MM.1S (cell line): ENCODE data around the gene KCNMA1.

Experiments
- DNase-seq: peaks from one replicate; pipeline ENCODE4 v3.0.0-alpha.2; 2015
- H2AFZ ChIP-seq: fragments of 300-600 bp; sonication (generic); 2 replicates; pipeline ENCODE4 v1.6.0; 2016; ENCODE audit warnings: antibody characterized with exemption, low read length
- H3F3A ChIP-seq: fragments of 300-600 bp; sonication (generic); 2 replicates; pipeline ENCODE4 v1.6.1; 2016; ENCODE audit warnings: mild to moderate bottlenecking, antibody characterized with exemption, low read length, moderate library complexity, mixed read lengths; ENCODE audit not compliant: insufficient read depth
- H3K27ac ChIP-seq: fragments of 300-600 bp; sonication (generic); 2 replicates; pipeline ENCODE4 v1.5.1; 2016; ENCODE audit warnings: mild to moderate bottlenecking, low read length
- H3K27me3 ChIP-seq: fragments of 300-600 bp; sonication (generic); replicated peaks from 2 replicates; pipeline ENCODE4 v1.6.0; 2016; ENCODE audit warnings: low read length; ENCODE audit not compliant: insufficient read depth
- H3K36me3 ChIP-seq: fragments of 300-600 bp; sonication (generic); replicated peaks from 2 replicates; pipeline ENCODE4 v1.6.1; 2016; ENCODE audit warnings: mild to moderate bottlenecking, low read length, mixed read lengths; ENCODE audit not compliant: insufficient read depth
- H3K4me1 ChIP-seq: fragments of 300-600 bp; sonication (generic); 2 replicates; pipeline ENCODE4 v1.6.1; 2016; ENCODE audit warnings: low read length, mixed read lengths
- H3K4me2 ChIP-seq: fragments of 300-600 bp; sonication (generic); 2 replicates; pipeline ENCODE4 v1.6.0; 2016; ENCODE audit warnings: low read depth, low read length
- H3K4me3 ChIP-seq: fragments of 300-600 bp; sonication (generic); 2 replicates; pipeline ENCODE4 v1.5.1; 2016; ENCODE audit warnings: low read length, mixed read lengths
- H3K79me2 ChIP-seq: fragments of 300-600 bp; sonication (generic); 2 replicates; pipeline ENCODE4 v1.6.1; 2016; ENCODE audit warnings: mixed run types, low read length, mixed read lengths
- H3K9ac ChIP-seq: fragments of 300-600 bp; sonication (generic); 2 replicates; pipeline ENCODE4 v1.6.1; 2016; ENCODE audit warnings: low read length, mixed read lengths
- H3K9me2 ChIP-seq: fragments of 300-600 bp; sonication (generic); replicated peaks from 2 replicates; pipeline ENCODE4 v1.6.1; 2016; ENCODE audit warnings: mild to moderate bottlenecking, low read length, mixed read lengths; ENCODE audit not compliant: insufficient read depth
- H3K9me3 ChIP-seq: fragments of 300-600 bp; sonication (generic); replicated peaks from 2 replicates; pipeline ENCODE4 v1.6.1; 2016; ENCODE audit warnings: mild to moderate bottlenecking, low read length, mixed read lengths; ENCODE audit not compliant: insufficient read depth
- H4K20me1 ChIP-seq: fragments of 300-600 bp; sonication (generic); 2 replicates; pipeline ENCODE4 v1.6.1; 2016; ENCODE audit warnings: mild to moderate bottlenecking, low read length, moderate library complexity, mixed read lengths; ENCODE audit not compliant: insufficient read depth
- CTCF ChIP-seq: fragments of 300-600 bp; sonication (generic); IDR thresholded peaks from 2 replicates; pipeline ENCODE4 v1.5.1; 2016; ENCODE audit warnings: antibody characterized with exemption, low read length, mixed read lengths
- EZH2 ChIP-seq: fragments of 300-600 bp; sonication (generic); optimal IDR thresholded peaks from 2 replicates; pipeline ENCODE3; 2017; ENCODE audit warnings: low read depth, mild to moderate bottlenecking, antibody characterized with exemption, low read length, mixed read lengths
- EZH2phosphoT487 ChIP-seq: fragments of 300-600 bp; sonication (generic); IDR thresholded peaks from 2 replicates; pipeline ENCODE4 v1.6.1; 2018; ENCODE audit warnings: antibody characterized with exemption, low read length

Gene KCNMA1

DNA sequence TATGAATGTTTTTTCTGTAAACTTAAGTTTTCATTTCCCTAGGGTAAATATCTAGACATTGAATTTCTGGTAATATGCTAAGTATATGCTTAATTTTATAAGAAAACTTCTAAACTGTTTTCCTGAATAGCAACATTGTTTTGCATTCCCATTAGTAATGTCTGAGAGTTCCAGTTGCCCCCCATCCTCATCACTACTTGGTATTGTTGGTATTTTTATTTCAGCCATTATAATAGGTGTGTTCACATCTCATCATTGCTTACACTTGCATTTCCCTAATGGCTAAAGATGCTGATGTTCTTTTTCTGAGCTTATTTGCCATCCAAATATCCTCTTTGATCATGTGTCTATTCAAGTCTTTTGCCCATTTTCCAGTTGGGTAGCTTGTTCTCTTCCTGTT, 269.6 kb downstream of the KCNMA1 start:
- Histone ChIP-seq H3K9me3 (no peaks in the 10 kb centered on the region), H3K4me2 (no peak overlapping the region), H3K27me3 (no peaks in the 10 kb centered on the region), H3K4me3 (no peak overlapping the region), H3K36me3 (no peaks in the 10 kb centered on the region), H2AFZ (no peak overlapping the region), H3K4me1 (no peaks in the 10 kb centered on the region), H3F3A (no peaks in the 10 kb centered on the region), H3K79me2 (no peaks in the 10 kb centered on the region), H4K20me1 (no peaks in the 10 kb centered on the region), H3K9me2 (no peaks in the 10 kb centered on the region), H3K27ac (no peak overlapping the region), H3K9ac (no peak overlapping the region)
- no peak for DNase-seq
- TF ChIP-seq EZH2 (no peak), EZH2phosphoT487 (no peak), CTCF (no peak)

DNA sequence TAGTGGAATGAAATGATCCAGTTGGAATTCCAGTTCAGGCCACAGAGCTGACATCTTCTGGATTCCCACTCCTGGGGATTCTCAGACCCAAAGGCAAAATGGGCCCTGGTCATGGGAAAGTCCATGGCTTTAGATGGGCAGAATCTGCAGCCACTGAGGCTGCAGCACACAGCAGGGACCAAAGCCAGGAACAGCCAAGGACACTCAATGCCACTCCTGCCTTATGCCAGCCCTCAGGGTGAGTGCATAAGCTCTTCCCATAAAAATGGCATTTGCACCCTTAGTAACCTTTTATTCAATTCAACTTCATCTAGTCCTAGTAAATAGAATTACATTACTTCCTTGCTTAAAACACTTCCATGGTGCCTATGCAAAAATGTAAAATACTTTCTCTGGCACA, 274.4 kb downstream of the KCNMA1 start:
- Histone ChIP-seq H3K27ac (no peak overlapping the region), H3K9ac (no peak overlapping the region), H3F3A (no peaks in the 10 kb centered on the region), H3K27me3 (no peaks in the 10 kb centered on the region), H3K9me2 (no peaks in the 10 kb centered on the region), H2AFZ (no peak overlapping the region), H3K4me3 (no peak overlapping the region), H3K36me3 (no peaks in the 10 kb centered on the region), H3K9me3 (no peaks in the 10 kb centered on the region), H3K79me2 (no peaks in the 10 kb centered on the region), H3K4me2 (no peak overlapping the region), H3K4me1 (no peaks in the 10 kb centered on the region), H4K20me1 (no peaks in the 10 kb centered on the region)
- no peak for TF ChIP-seq CTCF
- DNase-seq, result no peak

DNA sequence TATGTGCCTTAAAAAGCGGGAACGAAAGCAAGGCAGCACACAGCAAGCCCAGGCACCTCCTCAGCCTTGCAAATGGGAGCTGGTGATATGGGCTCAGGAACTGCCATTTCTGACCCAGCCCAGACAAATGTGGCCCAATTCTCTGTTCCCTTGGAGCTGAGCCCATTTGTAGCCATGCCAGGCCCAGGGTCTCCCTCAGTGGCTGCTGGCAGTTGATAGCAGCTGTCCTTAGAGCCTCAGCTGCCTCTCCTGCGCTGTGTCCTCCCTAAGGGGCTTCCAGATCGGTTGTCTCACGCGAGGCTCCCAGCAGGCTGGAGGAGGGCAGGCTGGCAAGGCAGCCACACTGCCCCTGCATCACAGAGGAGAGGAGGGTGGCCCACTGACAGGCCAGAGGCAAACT, 275.8 kb downstream of the KCNMA1 start:
- H4K20me1 ChIP-seq, result no peaks in the 10 kb centered on the region
- no peak overlapping the region for H3K9ac ChIP-seq
- TF ChIP-seq EZH2 (no peak), CTCF (no peak)
- no peaks in the 10 kb centered on the region for H3K36me3 ChIP-seq
- H3K9me3 ChIP-seq, result no peaks in the 10 kb centered on the region
- H3K4me2 ChIP-seq, result no peak overlapping the region
- no peak for DNase-seq
- H2AFZ ChIP-seq, result no peak overlapping the region
- H3K79me2 ChIP-seq, result no peaks in the 10 kb centered on the region
- H3K4me1 ChIP-seq, result no peaks in the 10 kb centered on the region
- H3K27me3 ChIP-seq, result no peaks in the 10 kb centered on the region
- no peak overlapping the region for H3K4me3 ChIP-seq
- H3K27ac ChIP-seq, result no peak overlapping the region
- H3F3A ChIP-seq, result no peaks in the 10 kb centered on the region
- no peaks in the 10 kb centered on the region for H3K9me2 ChIP-seq

DNA sequence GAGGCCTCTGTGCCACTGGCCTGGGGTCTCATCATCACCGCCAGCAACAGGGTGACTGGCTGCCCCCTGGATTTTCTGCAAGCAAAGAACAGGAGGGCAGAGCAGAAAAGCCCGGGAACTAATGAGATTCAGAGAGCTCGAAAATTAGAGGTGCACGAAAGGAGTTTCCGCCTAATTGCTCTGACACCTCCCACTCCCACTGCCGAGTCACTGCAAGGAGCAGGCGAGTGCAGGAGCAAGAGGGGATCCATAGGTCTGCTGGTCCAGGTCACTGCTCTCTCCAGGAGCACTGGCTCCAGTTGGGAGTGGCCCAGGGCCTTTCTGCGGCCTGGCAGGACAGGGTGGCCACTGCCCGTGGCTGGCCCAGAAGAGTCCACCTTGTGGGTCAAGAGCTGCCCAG, 276.2 kb downstream of the KCNMA1 start:
- H3K9me3 ChIP-seq, result no peaks in the 10 kb centered on the region
- no peaks in the 10 kb centered on the region for H3K4me1 ChIP-seq
- H3K9ac ChIP-seq, result no peak overlapping the region
- no peak overlapping the region for H2AFZ ChIP-seq
- H3K27me3 ChIP-seq, result no peaks in the 10 kb centered on the region
- H3K36me3 ChIP-seq, result no peaks in the 10 kb centered on the region
- DNase-seq, result no peak
- no peaks in the 10 kb centered on the region for H4K20me1 ChIP-seq
- no peaks in the 10 kb centered on the region for H3K79me2 ChIP-seq
- TF ChIP-seq CTCF (no peak), EZH2phosphoT487 (no peak), EZH2 (no peak)
- no peak overlapping the region for H3K4me2 ChIP-seq
- H3K4me3 ChIP-seq, result no peak overlapping the region
- H3K27ac ChIP-seq, result no peak overlapping the region
- H3K9me2 ChIP-seq, result no peaks in the 10 kb centered on the region
- H3F3A ChIP-seq, result no peaks in the 10 kb centered on the region
